Spinal cord (tissue), 10 donors: ENCODE measurements around the gene PITPNC1. TPM values are rescaled to one million over a fixed set of nuclear protein-coding genes. Genes with fewer than 3 reads are reported as not detected.
A peak's percentile ranks its signal among the peaks of the same experiment; 100 is the strongest.
"Not testable (repeated sequence)": the region's sequence is repeated elsewhere in the genome, so short reads cannot be mapped to it uniquely, and the experiment has no call there.

Experiments used
- DNase-seq, 6 donors: peaks; one replicate each; pipeline versions ENCODE4 v3.0.0 to v3.0.0-alpha.2; 2013 to 2015; ENCODE audit warnings: low spot score in 6 of 6, low read depth in 4 of 6
- H3K27ac ChIP-seq: one replicate; pipeline ENCODE4 v1.5.1; 2013; ENCODE audit warnings: low read depth, low read length, control low read depth
- H3K27me3 ChIP-seq: one replicate; pipeline ENCODE4 v1.6.1; 2013; ENCODE audit warnings: low read length; ENCODE audit not compliant: control insufficient read depth, insufficient read depth
- H3K36me3 ChIP-seq: one replicate; pipeline ENCODE4 v1.6.1; 2013; ENCODE audit warnings: low read length; ENCODE audit not compliant: control insufficient read depth, insufficient read depth
- H3K4me1 ChIP-seq: one replicate; pipeline ENCODE4 v1.6.1; 2013; ENCODE audit warnings: low read length; ENCODE audit not compliant: control insufficient read depth, insufficient read depth
- H3K4me3 ChIP-seq: one replicate; pipeline ENCODE4 v1.5.1; 2013; ENCODE audit warnings: low read depth, low read length, control low read depth
- H3K9me3 ChIP-seq: one replicate; pipeline ENCODE4 v1.6.1; 2013; ENCODE audit warnings: low read length; ENCODE audit not compliant: control insufficient read depth, insufficient read depth
- WGBS: methylation state at CpG from one replicate; pipeline ENCODE4 v1.1.5; 2013; ENCODE audit warnings: missing lambda C conversion rate; ENCODE audit not compliant: insufficient coverage; 5-methylcytosine and 5-hydroxymethylcytosine counted together
- polyA plus RNA-seq, 2 donors: library from polyadenylated mRNA; unstranded; fragments of 120-200 nt; gene quantifications; one replicate each; pipeline ENCODE4 v1.2.1, GENCODE V29; 2013; ENCODE audit not compliant: insufficient read length in 2 of 2
- total RNA-seq, 2 donors: library from RNA; depleted of rRNA in 1 of 2; stranded (reverse); fragments of 120-200 nt in 1 of 2; fragments of >200 nt in 1 of 2; gene quantifications; one replicate each; pipeline versions ENCODE4 v1.2.3 to v1.2.4, GENCODE V29; 2013 to 2014
- donor health status: healthy.

PITPNC1 gene
- total and polyA plus RNA-seq, 4 donors: 34.5 to 71.1 (median 60.8) TPM

DNA sequence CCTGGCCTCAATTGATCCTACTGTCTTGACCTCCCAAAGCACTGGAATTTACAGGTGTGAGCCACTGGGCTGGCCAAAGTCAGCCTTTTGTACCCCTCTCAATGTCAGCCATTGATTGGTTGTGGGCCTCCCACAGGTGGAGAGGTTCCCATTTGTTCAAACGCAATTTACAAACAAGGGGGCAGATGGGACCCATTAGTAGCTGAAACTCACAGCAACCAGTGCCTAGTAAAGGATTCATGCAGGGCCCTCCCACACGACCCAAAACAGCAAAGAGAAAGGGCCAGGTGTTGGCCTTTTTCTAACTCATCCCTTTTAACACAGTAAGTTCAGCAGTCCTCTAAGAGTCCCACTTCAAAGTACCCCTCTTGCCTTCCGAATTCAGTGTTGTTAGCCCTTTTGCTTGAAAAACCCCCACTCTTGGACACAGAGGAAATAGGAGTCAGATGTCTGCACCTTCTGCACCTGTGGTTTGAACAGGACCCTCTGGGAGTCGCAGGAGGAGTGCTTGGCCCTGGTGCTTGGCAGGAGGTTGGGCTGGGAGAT, 89.2 kb downstream of the PITPNC1 start:
- Histone ChIP-seq H3K4me3 (no peak overlapping the region), H3K27ac (no peak overlapping the region), H3K36me3 (no peaks in the 10 kb centered on the region), H3K9me3 (no peaks in the 10 kb centered on the region), H3K4me1 (peaks cover 18% of the 10 kb centered on the region), H3K27me3 (no peaks in the 10 kb centered on the region)
- no peak for DNase-seq
- WGBS: 75% methylated on average over 1 of the region's 4 CpGs

DNA sequence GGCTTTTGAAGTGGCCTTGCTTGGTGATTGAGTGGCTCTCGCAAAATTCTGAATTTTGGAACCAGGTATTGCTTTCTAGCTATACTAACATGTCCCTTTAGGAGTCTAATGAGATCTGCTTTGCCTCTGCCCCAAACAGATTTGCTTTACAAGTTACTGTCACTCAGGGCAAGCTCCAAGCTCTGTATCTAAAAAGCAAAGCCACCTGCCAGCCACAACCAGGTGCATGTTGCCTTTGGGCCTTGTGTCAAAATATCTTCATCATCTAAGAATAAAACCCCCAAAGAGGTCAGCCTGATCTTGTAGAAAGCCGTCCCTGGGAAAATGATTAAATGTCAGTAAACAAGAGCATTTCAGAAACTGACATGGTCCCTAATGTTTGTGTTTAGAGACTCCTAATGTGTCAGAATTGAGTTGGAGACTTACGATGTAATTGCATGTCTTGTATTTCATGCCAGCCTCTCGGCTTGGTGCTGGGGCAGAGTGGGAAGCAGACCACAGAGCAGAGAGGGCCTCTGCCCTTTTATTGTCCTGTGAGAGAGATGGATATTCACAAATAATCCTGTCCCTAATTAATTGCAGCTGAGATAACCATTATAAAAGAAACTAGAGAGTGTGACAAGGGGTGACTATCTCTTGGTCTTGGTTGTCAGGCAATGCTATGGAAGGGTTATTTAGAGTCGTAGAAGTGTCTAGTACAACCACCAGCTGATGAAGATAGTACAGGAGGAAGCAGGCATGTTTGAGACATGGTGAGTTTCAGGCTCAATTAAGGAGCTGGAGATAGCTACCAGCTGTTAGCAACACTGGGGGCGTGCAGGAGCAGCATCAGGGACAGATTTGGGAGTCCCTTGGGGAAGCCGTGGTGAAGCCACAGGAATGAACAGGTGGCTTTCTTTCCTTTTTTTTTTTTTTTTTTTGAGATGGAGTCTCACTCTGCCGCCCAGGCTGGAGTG, 90.7 kb downstream of the PITPNC1 start:
- H3K27ac ChIP-seq: peak overlapping the region; percentile 4
- no peak overlapping the region for H3K4me3 ChIP-seq
- no peak for DNase-seq
- peaks cover 18% of the 10 kb centered on the region for H3K4me1 ChIP-seq
- 71% methylated on average over 4 of the region's 8 CpGs for WGBS
- H3K9me3 ChIP-seq: no peaks in the 10 kb centered on the region
- H3K36me3 ChIP-seq: no peaks in the 10 kb centered on the region
- H3K27me3 ChIP-seq: no peaks in the 10 kb centered on the region

DNA sequence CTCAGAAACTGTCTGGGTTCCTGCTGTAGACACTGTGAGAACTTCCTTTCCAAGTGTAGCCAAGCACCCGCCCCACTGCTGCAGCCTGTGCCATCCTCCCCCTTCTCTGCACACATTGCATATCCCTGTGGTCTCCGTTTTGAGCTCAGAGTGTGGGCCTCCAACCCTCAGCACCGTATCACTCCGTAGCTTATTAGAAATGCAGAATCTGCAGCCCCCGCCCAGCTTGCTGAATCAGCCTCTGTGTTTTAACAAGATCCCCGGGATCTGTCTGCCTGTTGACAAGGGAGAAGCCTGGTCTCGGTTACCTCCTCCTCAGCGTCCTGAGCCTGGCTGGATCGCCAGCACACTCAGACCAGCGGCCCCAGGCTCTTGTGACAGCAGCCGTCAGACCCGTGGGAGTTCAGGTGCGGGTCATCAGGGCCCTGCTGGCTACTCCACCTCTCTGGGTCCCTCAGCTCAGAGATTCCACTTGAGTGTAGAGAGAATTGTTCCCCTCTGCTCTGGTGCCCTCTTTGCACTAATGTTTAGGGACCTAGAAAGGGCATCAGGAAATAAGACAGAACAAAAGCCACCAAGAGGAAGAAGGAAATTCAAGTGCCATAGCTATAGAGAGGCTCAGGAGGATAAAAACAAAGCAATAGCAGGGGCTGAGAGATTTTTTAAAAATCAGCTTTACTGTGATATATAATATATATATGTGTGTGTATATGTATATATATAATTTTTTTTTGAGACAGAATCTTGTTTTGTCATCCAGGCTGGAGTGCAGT, 92.3 kb downstream of the PITPNC1 start:
- Histone ChIP-seq H3K4me3 (no peak overlapping the region), H3K4me1 (peaks cover 28% of the 10 kb centered on the region), H3K27ac (peak overlapping the region; percentile 35), H3K9me3 (no peaks in the 10 kb centered on the region), H3K36me3 (no peaks in the 10 kb centered on the region), H3K27me3 (no peaks in the 10 kb centered on the region)
- 18% methylated on average over 13 of the region's 13 CpGs for WGBS
- DNase-seq: peak in 1 of 6 donors; percentile 28

DNA sequence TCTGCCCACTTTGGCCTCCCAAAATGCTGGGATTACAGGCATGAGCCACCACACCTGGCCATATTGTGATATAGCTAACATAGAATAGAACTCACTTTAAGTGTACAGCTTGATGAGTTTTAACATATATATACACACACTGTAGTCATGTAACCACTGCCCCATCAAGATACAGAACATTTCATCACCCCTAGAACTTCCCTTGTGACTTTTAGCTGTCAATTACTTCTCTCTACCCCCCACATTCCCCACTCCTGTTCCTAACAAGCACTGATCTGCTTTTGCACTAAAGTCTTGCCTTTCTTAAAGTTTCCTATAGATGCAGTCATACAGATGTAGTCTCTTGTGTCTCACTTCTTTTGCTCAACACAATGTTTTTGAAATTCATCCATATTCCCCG, 93.1 kb downstream of the PITPNC1 start:
- no peaks in the 10 kb centered on the region for H3K9me3 ChIP-seq
- peaks cover 36% of the 10 kb centered on the region for H3K4me1 ChIP-seq
- no peaks in the 10 kb centered on the region for H3K36me3 ChIP-seq
- DNase-seq: no peak
- WGBS: no CpG with 5 or more reads among the region's 1 CpG
- no peaks in the 10 kb centered on the region for H3K27me3 ChIP-seq
- no peak overlapping the region for H3K27ac ChIP-seq
- H3K4me3 ChIP-seq: no peak overlapping the region

DNA sequence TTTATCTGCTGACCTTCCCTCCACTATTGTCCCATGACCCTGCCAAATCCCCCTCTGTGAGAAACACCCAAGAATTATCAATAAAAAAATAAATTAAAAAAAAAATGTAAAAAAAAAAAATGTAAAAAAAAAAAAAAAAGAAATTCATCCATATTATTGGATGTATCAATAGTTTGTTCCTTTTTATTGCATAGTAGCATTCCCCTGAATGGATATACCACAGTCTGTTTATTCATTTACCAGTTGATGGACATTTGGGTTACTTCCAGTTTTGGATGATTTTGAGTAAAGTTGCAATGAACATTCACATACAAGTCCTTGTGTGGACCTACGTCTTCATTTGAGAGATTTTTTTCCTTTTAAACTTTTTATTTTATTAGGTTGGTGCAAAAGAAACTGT, 94.0 kb downstream of the PITPNC1 start:
- DNase-seq: no peak
- Histone ChIP-seq H3K4me1 (peaks cover 44% of the 10 kb centered on the region), H3K36me3 (no peaks in the 10 kb centered on the region), H3K27ac (no peak overlapping the region), H3K27me3 (no peaks in the 10 kb centered on the region), H3K4me3 (no peak overlapping the region), H3K9me3 (no peaks in the 10 kb centered on the region)
- WGBS: no CpG with 5 or more reads among the region's 1 CpG

DNA sequence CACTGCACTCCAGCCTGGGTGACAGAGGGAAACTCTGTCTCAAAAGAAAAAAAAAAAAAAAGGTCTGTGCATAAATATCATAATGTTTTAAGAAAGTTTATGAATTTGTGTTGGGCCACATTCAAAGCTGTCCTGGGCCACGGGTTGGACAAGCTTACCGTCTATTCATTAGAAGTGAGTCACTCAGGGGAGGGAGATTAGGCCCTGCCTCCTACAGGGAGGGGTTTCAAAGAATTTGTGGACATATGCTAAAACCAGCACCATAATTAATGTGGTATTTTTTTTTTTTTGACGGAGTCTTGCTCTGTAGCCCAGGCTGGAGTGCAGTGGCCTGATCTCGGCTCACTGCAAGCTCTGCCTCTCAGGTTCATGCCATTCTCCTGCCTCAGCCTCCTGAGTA, 95.5 kb downstream of the PITPNC1 start:
- not testable (repeated sequence) for H3K27ac ChIP-seq
- 90% methylated on average over 2 of the region's 4 CpGs for WGBS

DNA sequence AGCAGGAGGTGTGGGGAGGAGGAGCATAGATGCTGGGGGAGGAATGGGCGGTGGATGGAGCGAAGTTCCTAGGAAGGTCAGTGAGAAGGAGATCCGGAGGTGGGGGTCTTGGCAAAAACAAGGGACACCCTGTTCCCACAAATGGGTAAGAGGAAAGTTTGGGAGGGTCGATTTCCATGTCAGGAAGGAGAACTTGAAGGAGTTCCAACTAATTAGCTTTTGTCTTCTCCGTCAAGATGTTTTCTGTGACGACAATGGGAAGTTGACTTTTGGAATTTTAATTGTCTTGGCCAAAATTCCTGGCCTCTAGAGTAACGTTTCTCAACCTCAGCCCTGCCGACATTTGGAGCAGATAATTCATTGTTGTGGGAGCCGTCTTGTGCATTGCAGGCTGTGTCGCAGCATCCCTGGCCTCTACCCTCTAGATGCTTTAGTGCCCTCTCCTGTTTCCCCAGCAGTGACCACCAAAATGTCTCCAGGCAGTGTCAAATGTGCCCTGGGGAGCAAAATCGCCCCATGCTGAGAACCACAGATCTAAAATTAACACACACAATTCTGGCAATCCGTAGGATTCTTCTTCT, 97.1 kb downstream of the PITPNC1 start:
- Histone ChIP-seq H3K9me3 (no peaks in the 10 kb centered on the region), H3K4me3 (no peak overlapping the region), H3K36me3 (no peaks in the 10 kb centered on the region), H3K27me3 (no peaks in the 10 kb centered on the region), H3K27ac (peak overlapping the region; percentile 89), H3K4me1 (peaks cover 54% of the 10 kb centered on the region)
- WGBS: 37% methylated on average over 12 of the region's 12 CpGs
- peak in 1 of 6 donors; percentile 19 for DNase-seq

More for the DNA sequence above, 95.5 kb downstream of the PITPNC1 start:
- not testable (repeated sequence) for H3K27me3 ChIP-seq, H3K9me3 ChIP-seq, DNase-seq, H3K4me3 ChIP-seq, H3K36me3 ChIP-seq
- peaks cover 57% of the 10 kb centered on the region for H3K4me1 ChIP-seq

DNA sequence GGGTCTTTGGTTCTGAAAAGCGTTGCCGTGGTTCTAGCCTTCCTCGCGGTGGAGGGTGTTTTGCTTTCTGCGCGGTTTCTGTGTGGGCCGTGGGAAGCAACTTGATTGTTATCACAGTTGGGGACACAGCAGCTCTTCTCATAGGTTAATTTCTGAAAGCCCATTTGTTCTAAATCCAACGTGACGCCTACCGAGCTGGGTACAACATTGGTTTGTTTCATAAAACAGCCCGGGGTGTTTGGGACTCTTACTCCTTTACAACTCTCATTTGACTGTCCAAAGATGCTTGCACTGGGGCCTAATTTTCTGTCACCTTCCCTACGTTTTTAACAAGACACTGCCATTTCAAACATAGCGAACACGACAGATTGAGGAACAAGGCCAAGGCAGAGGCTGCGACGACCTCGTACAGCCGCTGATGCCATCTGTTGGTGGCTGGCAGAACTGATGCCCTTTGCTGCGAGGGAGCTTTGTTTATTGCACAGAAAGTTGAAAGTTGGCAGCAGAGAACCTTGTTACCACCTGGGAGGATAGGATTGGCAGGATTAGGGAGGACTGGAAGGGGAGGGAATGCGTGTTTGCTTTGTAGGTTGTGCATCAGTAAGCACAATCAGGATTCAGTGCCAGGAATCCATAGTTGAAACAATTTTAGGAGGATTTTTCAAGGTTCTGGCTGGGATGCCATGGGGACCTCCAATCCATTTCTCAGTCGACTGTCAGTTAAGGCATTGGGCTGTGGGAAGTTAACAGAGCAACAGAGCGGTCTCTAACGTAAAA, 98.3 kb downstream of the PITPNC1 start:
- peak in 5 of 6 donors; percentile 82 to 97 (median 86) for DNase-seq
- Histone ChIP-seq H3K27me3 (no peaks in the 10 kb centered on the region), H3K27ac (peak overlapping the region; percentile 89), H3K36me3 (no peaks in the 10 kb centered on the region), H3K4me1 (peaks cover 52% of the 10 kb centered on the region), H3K9me3 (no peaks in the 10 kb centered on the region), H3K4me3 (peak overlapping the region; percentile 24)
- WGBS: 2% methylated on average over 21 of the region's 23 CpGs
